ENCODE data around the gene MIP. TPM values are rescaled to one million over a fixed set of nuclear protein-coding genes. Genes with fewer than 3 reads are reported as not detected.

The MIP gene
- total RNA-seq, 1 experiment from 2014 or later, result 0.17 TPM

- no peak for TF ChIP-seq CTCF (conservative IDR thresholded peaks at IDR 0.05)
- Mint-ChIP-seq H3K9me3 (no peaks in the 10 kb centered on the region), H3K27ac (no peak overlapping the region), H3K27me3 (ENCODE audit: low read depth) (no peaks in the 10 kb centered on the region), H3K36me3 (ENCODE audit: insufficient read depth in 1 of 3, low read depth in 3 of 3) (peaks cover 35 to 67% (median 65%) of the 10 kb centered on the region in 3 experiments; a peak in 6 of 7 replicates), H3K4me1 (no peaks in the 10 kb centered on the region), H3K4me3 (no peak overlapping the region)
- Histone ChIP-seq H2BK5ac (ENCODE audit: insufficient read length, low read length) (no peak overlapping the region), H3K14ac (ENCODE audit: insufficient read depth, low read length) (no peak overlapping the region), H2BK20ac (ENCODE audit: low read depth, low read length, poor library complexity, severe bottlenecking) (no peak overlapping the region), H2BK15ac (ENCODE audit: low read depth, low read length) (no peak overlapping the region), H3K79me2 (ENCODE audit: insufficient read depth, low read length) (peaks cover 5% of the 10 kb centered on the region; the same call in 1 of the 2 replicates), H3K56ac (ENCODE audit: insufficient read length, low read depth, low read length) (no peak overlapping the region), H2BK12ac (ENCODE audit: insufficient read length, low read depth, low read length) (no peak overlapping the region), H3K23me2 (ENCODE audit: insufficient read length, low read depth, low read length, poor library complexity, severe bottlenecking) (no peaks in the 10 kb centered on the region), H2AFZ (ENCODE audit: low read length) (no peak overlapping the region), H3K18ac (ENCODE audit: insufficient read length, low read depth, low read length) (no peak overlapping the region), H3K4me2 (ENCODE audit: insufficient read depth, insufficient read length, low read length) (no peak overlapping the region), H3K79me1 (ENCODE audit: insufficient read depth, low read depth, low read length, poor library complexity, severe bottlenecking) (peaks cover 4% of the 10 kb centered on the region), H2BK120ac (ENCODE audit: low read depth, low read length, poor library complexity, severe bottlenecking) (no peak overlapping the region), H4K91ac (ENCODE audit: insufficient read length, low read depth, low read length) (no peak overlapping the region), H4K5ac (ENCODE audit: insufficient read length, low read depth, low read length) (no peak overlapping the region), H4K20me1 (ENCODE audit: control insufficient read depth, insufficient read depth, insufficient read length) (no peaks in the 10 kb centered on the region), H3T11ph (ENCODE audit: low read length) (no peak overlapping the region), H3K27me3 (ENCODE audit: insufficient read depth, low read length) (no peaks in the 10 kb centered on the region), H3K4me1 (ENCODE audit: insufficient read depth, low read length) (no peaks in the 10 kb centered on the region), H4K8ac (replicated peaks; ENCODE audit: insufficient read length, low read depth, low read length) (no peak overlapping the region), H3K9me3 (ENCODE audit: control insufficient read depth, low read depth, low read length) (no peaks in the 10 kb centered on the region), H3K9ac (ENCODE audit: extremely low read depth, insufficient read length, low read length) (no peak overlapping the region), H2AK5ac (ENCODE audit: insufficient read length, low read length) (no peak overlapping the region), H3K4ac (ENCODE audit: low read depth, low read length) (no peak overlapping the region), H3K27ac (ENCODE audit: insufficient read length, low read depth, low read length) (no peak overlapping the region), H3K23ac (ENCODE audit: insufficient read length, low read depth, low read length) (no peak overlapping the region)
- WGBS (ENCODE audit: extremely low coverage, insufficient read length, low lambda C conversion rate), result no CpG with 5 or more reads among the region's 3 CpGs
- DNase-seq, result no peak
Observed at GRCh38 chr12:56431850-56432249, 22.6 kb downstream of the MIP start.
